ENCODE data around the gene MRPL55.

MRPL55 gene

DNA sequence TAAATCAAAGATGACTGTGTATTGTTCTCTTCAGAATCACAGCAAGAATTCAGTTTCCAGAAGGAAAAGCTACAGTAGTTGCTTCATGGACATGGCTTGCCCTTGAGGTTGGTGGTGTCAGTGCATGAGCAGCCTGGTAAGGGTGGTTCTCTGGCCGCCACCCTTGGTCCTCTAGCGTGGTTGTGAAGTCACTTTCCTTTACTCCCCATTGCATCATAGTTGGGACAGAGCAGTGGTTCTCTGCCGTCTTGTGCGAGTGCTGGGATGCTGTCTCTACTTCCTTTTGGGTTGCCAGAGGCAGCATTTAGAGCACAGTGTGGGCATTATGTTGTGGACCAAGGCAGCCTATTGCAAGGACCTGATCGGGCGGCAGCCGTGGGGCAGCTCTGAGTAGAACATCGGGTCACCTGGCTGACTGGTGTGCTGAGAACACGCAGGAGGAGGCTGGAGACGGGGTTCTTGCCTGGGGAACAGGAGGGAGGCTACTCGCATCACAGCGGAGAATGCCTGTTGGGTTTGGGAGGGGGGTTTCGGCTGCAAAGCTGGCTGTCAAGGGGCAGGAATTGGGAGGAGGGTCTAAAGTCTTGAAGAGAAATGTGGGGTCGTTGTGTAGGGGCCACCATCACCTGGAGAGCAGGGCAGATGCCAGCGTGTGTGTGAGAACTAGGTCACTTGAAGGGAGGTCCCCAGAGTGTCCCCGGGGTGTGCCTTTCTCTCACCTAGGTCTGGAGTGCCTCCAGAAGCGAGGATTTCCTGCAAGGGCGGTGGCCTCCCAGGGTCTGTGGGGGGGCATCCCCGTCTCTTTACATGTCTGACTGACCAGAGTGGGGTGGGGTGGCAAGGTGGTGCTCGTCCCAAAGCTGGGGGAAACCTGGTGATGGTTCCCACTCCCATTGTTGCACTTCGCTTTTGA lies 20.3 kb downstream of the MRPL55 start:
- DNase-seq (ENCODE audit: low read depth): no peak
- in situ Hi-C loops (cut with HindIII; ENCODE audit: low sequenced_read_pairs): no loop called here
- H3K4me3 ChIP-seq (ENCODE audit: low read depth, low read length): no peak overlapping the region
- TF ChIP-seq, protein P1, sequence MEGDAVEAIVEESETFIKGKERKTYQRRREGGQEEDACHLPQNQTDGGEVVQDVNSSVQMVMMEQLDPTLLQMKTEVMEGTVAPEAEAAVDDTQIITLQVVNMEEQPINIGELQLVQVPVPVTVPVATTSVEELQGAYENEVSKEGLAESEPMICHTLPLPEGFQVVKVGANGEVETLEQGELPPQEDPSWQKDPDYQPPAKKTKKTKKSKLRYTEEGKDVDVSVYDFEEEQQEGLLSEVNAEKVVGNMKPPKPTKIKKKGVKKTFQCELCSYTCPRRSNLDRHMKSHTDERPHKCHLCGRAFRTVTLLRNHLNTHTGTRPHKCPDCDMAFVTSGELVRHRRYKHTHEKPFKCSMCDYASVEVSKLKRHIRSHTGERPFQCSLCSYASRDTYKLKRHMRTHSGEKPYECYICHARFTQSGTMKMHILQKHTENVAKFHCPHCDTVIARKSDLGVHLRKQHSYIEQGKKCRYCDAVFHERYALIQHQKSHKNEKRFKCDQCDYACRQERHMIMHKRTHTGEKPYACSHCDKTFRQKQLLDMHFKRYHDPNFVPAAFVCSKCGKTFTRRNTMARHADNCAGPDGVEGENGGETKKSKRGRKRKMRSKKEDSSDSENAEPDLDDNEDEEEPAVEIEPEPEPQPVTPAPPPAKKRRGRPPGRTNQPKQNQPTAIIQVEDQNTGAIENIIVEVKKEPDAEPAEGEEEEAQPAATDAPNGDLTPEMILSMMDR (IDR thresholded peaks at IDR 0.05; ENCODE audit: low read depth, low read length, missing control alignments): no peak

DNA sequence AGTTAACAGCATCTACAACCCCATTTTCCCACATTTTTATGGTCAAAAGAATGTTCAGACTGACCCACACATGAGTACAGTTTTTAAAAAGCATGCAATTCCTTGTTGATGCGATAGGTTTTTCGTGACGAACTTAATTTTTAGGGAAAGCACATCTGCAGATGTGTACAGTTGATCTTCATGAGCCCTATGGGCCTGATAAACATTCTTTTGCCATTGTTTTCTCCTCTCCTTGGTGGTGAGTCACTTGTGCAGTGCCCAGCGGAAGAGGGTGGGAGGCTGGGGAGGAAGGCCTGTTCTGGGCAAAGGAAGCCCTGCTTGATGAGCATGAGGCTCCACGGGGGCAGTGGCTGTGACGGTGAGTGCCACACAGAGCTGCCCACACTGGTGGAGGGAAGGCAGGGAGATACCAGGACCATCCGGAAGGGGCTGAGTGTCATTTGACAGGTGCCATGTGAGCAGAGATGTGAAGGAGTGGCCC lies 21.3 kb downstream of the MRPL55 start:
- H3K4me3 ChIP-seq (ENCODE audit: low read depth, low read length): no peak overlapping the region
- in situ Hi-C loops (cut with HindIII; ENCODE audit: low sequenced_read_pairs): no loop called here
- TF ChIP-seq, protein P1 (IDR thresholded peaks at IDR 0.05; ENCODE audit: low read depth, low read length, missing control alignments): no peak
- DNase-seq (ENCODE audit: low read depth): peak; percentile 27

DNA sequence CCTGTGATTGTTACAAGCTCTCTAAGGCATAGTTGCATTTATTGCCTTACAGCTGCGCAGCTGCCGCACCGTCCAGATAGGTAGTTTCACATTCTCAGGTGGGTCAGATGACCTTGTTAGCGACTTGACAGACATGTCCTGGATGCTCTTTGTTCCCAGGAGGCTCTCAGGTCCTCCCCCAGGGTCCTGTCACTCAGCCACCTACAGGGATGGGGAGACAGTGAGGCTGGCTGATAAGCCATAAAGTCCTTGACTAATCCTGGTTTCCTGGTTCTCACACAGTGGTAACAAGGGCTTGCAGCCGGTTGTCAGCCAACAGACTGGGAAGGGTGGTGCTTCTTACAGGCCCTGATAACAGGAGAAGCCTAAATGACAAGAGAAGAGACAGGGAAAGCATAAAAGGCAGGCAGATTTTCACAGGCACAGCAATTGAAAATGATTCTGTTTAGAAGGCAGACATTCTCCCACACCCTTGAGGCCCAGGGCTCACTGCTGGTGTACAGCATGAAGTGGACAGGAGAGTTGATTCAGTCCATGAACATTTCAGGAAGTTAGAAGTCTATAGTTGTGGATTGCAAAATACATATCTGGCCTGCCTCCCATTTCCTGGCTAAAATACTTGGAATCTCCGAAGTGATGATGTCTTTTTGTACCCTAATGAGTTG lies 23.7 kb downstream of the MRPL55 start:
- peak; percentile 23 for DNase-seq (ENCODE audit: low read depth)
- peak overlapping the region; percentile 95 for H3K4me3 ChIP-seq (ENCODE audit: low read depth, low read length)
- TF ChIP-seq, protein P1 (IDR thresholded peaks at IDR 0.05; ENCODE audit: low read depth, low read length, missing control alignments): no peak
- in situ Hi-C loops (cut with HindIII; ENCODE audit: low sequenced_read_pairs): no loop called here

DNA sequence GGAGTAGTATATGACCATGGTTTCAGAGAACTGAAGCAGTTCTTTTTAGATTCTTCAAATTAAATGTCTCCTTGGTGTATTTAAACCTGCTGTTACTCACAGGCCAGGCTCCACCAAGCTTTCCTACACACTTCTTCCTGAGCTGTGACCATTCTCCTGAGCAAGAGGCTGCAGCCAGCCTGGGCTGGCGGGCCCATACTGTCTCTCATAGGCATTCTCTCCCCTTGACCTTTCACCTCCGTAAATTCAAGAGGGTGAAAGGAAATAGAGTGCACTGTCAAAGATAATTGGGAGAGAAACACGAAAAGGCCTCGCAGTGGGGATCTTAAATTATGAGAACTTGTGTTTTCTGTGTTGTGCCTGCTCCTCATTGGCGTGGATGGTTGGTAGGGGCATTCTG lies 24.3 kb downstream of the MRPL55 start:
- H3K4me3 ChIP-seq (ENCODE audit: low read depth, low read length): peak overlapping the region; percentile 95
- DNase-seq (ENCODE audit: low read depth): no peak
- TF ChIP-seq, protein P1 (IDR thresholded peaks at IDR 0.05; ENCODE audit: low read depth, low read length, missing control alignments): no peak
- in situ Hi-C loops (cut with HindIII; ENCODE audit: low sequenced_read_pairs): no loop called here

DNA sequence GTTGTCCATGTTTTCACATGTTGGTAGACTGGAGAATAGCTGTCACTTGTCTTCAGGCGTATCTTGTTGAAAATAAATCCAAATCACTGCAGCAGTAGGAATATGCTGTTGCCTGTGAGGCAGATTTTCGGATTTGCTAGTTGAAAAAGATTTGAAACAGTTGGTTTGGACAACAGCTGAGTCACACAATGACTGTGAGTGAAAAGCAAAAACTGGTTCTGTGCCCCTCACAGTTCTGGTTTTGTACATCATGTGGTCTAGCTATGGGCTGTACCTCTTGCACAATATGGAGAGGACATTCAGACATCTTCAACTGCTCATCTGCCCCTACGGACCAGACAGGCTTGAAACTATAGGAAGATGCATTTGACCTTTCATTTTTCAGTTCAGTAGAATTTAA lies 24.8 kb downstream of the MRPL55 start:
- peak overlapping the region; percentile 95 for H3K4me3 ChIP-seq (ENCODE audit: low read depth, low read length)
- TF ChIP-seq, protein P1 (IDR thresholded peaks at IDR 0.05; ENCODE audit: low read depth, low read length, missing control alignments): no peak
- in situ Hi-C loops (cut with HindIII; ENCODE audit: low sequenced_read_pairs): no loop called here
- no peak for DNase-seq (ENCODE audit: low read depth)

DNA sequence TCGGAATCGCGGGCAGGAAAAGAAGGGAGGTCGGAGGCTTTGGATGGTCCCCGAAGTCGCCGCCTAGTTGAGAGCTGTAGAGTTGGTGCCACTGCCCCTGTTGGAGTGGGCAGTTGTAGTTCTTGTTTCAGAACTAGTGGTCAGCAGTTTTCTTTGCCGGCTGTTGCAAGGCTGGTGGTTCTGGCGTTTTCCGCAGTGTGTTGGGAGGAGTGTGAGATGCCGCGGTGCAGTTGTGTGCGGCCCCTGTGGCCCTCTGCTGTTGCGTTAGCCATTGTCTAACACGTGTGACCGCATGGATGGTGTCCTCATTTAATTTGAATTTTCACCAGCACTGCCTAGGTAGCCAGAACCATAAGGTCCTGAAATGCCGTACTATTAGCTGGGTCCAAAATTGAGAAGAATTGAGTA lies 25.2 kb downstream of the MRPL55 start:
- no peak for DNase-seq (ENCODE audit: low read depth)
- TF ChIP-seq, protein P1 (IDR thresholded peaks at IDR 0.05; ENCODE audit: low read depth, low read length, missing control alignments): no peak
- in situ Hi-C loops (cut with HindIII; ENCODE audit: low sequenced_read_pairs): no loop called here
- H3K4me3 ChIP-seq (ENCODE audit: low read depth, low read length): peak overlapping the region; percentile 95
